Activated CD4-positive, CD25-positive, alpha-beta regulatory T cell treated with anti-CD3 and anti-CD28 coated beads, Interleukin-2, amount 50 U/mL, for 72 hours (primary cell): ENCODE results near the gene SLC49A4.

ENCODE experiments used
- DNase-seq: peaks from one replicate; pipeline ENCODE4 v3.0.0; 2021

SLC49A4 gene

GRCh38 chr3:122862381-122862780 lies 67.5 kb downstream of the SLC49A4 start:
- DNase-seq, result no peak

DNA sequence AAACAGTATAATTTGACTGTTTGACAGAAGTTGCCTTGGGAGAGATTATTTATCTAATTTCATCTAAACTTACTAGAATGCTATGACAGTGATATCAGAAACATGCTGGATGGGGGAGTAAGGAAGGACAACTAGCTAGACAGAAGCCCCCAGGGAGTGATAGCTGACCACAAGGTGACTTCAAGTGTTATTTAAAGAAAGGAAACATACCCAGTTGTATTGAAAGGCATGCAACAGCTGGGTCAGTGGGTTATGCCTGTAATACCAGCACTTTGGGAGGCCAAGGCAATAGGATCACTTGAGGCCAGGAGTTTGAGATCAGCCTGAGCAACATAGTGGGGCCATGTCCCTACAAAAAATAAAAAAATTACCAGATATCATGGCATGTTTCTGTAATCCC lies 69.6 kb downstream of the SLC49A4 start:
- no peak for DNase-seq

DNA sequence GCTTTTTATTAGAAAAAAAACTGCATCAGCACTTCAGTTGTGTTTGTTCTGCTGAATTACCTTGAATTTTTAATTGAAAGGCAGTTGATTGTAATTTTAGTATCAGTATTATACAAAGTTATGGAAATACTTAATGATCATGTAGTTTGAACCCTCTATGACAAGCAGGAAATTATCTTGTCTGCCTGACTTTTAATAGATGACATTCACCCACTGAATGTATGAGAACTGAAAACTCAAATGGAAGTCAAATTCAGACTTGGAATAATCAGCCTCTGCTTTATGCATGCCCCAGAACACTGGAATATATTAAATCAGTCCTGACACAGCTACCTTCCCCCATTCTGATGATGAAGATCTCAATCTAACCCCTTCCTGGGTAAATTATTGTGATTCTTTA lies 73.5 kb downstream of the SLC49A4 start:
- no peak for DNase-seq

- DNase-seq, result no peak
Observed at GRCh38 chr3:122873741-122874515, 79.1 kb downstream of the SLC49A4 start.

- DNase-seq, result no peak
Observed at GRCh38 chr3:122875547-122876127, 80.8 kb downstream of the SLC49A4 start.

GRCh38 chr3:122880173-122880572 lies 85.3 kb downstream of the SLC49A4 start:
- DNase-seq, result no peak

DNA sequence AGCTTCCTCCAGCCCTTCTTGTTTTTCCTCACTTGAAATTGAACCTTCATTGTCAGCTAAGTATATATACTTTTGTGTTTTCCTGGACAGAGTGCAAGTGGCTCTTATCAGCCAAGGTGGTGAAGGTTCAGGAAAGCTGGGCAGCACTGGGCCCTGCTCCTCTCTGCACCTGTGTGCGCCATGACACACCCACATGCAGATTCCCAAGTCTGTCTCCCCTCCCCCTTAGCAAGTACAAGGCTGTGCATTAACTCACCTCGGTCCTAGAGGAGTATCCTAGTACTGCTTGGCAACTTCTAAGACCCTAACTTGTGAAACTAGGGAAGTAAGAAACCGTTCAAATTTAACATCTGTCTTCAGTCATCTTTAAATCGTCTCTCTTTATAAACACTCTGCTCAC lies 85.8 kb downstream of the SLC49A4 start:
- DNase-seq, result no peak

- DNase-seq, result no peak
Observed at GRCh38 chr3:122882361-122882947, 87.6 kb downstream of the SLC49A4 start.

DNA sequence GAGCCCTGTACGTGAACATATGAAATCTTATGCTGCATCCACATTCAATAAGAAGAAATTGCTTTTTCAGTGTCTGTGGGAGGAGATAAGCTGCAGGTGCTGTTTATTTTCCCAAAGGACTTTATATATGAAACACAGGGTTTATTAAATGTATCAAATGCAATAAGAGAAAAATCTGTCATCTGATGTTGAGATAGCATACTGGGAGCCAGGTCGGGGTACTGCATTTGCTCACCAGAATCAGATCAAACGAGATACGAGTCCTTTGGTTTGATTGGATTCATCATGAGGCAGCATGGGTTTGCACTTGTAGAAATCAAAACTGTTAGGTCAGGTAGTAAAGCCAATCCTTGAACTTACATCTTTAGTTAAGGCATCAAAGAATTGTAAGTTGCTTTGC lies 91.4 kb downstream of the SLC49A4 start:
- no peak for DNase-seq

GRCh38 chr3:122886946-122887345 lies 92.1 kb downstream of the SLC49A4 start:
- DNase-seq, result no peak

GRCh38 chr3:122890077-122890719 lies 95.3 kb downstream of the SLC49A4 start:
- no peak for DNase-seq

DNA sequence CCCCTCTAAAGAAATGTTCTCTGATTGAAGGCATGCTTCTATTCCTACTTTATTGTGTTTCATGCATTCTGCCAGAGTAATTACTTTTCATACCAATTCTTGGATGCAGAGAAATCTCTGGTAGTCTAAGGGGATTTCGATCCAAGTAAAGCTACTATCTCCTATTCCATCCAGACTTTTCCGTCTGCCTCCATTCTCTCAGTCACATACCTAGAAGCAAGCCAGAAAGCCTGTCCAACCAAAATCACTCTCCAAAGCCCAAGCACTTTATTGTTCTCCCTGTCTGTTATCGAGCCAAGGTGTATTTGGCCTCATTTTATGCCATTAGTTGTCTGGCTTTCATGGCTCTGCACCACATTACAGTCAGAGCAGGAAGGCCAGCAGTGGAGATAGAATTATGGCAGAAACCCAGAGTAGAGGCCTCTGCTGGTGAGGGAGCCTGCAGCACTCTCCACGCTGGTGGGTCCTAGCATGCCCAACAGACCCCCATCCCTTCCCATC lies 95.9 kb downstream of the SLC49A4 start:
- no peak for DNase-seq

DNA sequence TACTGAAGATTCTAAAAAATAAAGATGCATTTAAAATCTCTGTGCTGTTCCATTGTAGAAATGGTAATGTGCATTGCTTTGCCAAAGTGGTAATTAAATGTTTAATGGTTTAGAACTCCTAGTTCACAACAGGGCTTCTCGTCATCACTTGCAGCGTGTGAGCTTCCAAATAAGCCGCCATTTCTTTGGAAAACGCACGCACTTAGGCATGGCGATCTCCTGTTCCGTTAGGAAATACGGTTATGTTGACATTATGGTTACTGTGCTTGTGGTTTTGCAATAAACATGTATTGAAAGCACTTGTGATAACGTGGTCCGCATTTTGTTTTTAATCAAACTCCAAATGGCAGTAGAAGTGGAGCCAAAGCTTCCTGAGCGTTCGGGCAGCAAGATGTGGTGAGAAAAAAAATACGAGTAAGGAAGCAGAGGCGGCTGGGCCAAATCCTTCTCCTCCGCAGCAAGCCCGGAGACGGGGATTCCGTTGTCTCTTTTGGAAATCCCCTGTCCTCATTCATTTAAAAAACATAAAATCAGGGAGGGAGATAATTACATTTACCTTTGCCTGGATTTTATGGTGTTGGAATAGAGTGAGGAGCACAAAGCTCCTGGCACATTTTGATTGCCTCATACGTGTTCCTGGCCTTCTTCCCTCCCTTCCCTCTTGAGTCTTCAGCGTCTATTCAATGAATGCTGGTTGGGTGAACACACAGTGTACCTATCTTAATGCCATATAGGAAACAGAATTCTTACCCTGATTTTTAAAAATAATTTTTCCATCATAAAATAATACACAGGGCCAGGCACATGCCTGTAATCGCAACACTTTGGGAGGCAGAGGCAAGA lies 97.5 kb downstream of the SLC49A4 start:
- no peak for DNase-seq

DNA sequence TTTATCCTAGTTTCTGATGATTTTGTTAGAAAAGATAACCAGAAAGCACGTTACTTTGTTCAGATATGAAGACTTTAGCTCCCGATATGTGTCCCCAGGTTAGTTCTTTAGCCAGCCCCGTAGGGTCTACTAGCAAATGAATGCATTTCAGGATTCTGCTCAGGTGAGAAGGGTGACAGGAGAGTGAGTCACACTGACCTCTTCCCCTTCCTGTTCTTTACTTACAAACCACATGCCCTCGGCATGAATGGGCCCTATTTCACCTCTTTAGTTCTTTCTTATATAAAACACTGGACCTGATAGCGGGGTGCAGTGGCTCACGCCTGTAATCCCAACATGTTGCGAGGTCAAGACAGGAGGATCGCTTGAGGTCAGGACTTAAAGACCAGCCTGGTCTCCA lies 98.4 kb downstream of the SLC49A4 start:
- no peak for DNase-seq

- DNase-seq, result no peak
Observed at GRCh38 chr3:122893754-122894668, 99.1 kb downstream of the SLC49A4 start.

- no peak for DNase-seq
Observed at GRCh38 chr3:122898298-122898697, 103.4 kb downstream of the SLC49A4 start.

GRCh38 chr3:122902326-122902725 lies 107.5 kb downstream of the SLC49A4 start:
- no peak for DNase-seq

DNA sequence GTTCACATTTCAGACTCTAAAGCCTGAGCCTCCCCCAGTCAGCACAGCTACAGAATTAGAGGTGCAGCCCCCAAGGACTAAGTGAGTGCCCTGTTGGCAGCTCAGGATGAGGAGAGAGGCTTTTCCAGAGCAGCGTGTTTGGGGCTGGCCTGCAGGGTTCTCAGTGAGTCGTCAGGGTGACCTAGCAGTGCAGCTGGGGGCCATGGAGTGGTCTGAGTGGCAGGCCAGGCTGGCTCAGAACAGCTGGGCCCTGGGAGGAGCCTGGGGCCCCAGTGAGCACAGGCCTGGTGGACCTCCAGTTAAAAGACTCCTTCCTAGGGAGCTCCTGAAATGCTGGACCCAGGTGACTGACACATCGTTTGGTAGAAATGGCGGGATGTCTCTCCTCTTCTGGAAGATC lies 108.3 kb downstream of the SLC49A4 start:
- no peak for DNase-seq

GRCh38 chr3:122907471-122907870 lies 112.6 kb downstream of the SLC49A4 start:
- no peak for DNase-seq

GRCh38 chr3:122908251-122908650 lies 113.4 kb downstream of the SLC49A4 start:
- DNase-seq, result no peak

DNA sequence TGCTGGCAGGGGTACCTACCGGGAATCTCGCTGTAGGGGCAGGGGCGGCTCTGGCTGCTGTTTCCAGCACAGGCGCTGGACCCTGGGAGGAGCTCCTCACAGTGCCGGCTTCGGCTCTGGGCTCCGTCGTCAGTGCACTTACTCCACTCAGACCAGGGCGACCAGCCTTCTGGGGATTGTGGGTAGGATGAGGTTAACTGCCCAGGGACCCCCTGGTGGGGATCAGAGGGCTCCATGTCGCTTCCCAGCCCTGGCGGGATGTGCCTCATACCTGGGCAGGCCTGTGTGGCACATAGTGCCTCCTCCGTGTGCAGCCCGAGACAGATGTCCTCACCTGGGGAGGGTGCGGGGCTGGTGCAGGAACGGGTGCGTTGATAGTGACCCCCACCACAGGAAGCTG lies 117.0 kb downstream of the SLC49A4 start:
- no peak for DNase-seq
